ENCODE measurements around the gene STXBP6.
A peak's percentile ranks its signal among the peaks of the same experiment; 100 is the strongest.

The STXBP6 gene

GRCh38 chr14:24818058-24818822, 231.7 kb downstream of the STXBP6 start:
- ChIA-PET POLR2A (no interaction called here), CTCF (interaction anchor here (1.8 kb wide), 1 partner anchor 315 kb away, joined by 4 read pairs; no protein-coding TSS in a partner anchor)
- H3K4me3 ChIP-seq (ENCODE audit: low read depth, low read length), result no peak overlapping the region
- TF ChIP-seq, protein P1, sequence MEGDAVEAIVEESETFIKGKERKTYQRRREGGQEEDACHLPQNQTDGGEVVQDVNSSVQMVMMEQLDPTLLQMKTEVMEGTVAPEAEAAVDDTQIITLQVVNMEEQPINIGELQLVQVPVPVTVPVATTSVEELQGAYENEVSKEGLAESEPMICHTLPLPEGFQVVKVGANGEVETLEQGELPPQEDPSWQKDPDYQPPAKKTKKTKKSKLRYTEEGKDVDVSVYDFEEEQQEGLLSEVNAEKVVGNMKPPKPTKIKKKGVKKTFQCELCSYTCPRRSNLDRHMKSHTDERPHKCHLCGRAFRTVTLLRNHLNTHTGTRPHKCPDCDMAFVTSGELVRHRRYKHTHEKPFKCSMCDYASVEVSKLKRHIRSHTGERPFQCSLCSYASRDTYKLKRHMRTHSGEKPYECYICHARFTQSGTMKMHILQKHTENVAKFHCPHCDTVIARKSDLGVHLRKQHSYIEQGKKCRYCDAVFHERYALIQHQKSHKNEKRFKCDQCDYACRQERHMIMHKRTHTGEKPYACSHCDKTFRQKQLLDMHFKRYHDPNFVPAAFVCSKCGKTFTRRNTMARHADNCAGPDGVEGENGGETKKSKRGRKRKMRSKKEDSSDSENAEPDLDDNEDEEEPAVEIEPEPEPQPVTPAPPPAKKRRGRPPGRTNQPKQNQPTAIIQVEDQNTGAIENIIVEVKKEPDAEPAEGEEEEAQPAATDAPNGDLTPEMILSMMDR (IDR thresholded peaks at IDR 0.05; ENCODE audit: insufficient read depth, low read length, missing control alignments), result no peak
- no peak for DNase-seq (ENCODE audit: low read depth, low spot score)

- ChIA-PET POLR2A (no interaction called here), CTCF (interaction anchor here (1.8 to 2.5 kb wide), 2 partner anchors 11 to 316 kb away, joined by 4 to 8 read pairs; no protein-coding TSS in a partner anchor)
- H3K4me3 ChIP-seq (ENCODE audit: low read depth, low read length), result no peak overlapping the region
- no peak for DNase-seq (ENCODE audit: low read depth, low spot score)
- TF ChIP-seq, protein P1 (IDR thresholded peaks at IDR 0.05; ENCODE audit: insufficient read depth, low read length, missing control alignments), result peak; percentile 41
Observed at GRCh38 chr14:24817212-24818057, 232.5 kb downstream of the STXBP6 start.

DNA sequence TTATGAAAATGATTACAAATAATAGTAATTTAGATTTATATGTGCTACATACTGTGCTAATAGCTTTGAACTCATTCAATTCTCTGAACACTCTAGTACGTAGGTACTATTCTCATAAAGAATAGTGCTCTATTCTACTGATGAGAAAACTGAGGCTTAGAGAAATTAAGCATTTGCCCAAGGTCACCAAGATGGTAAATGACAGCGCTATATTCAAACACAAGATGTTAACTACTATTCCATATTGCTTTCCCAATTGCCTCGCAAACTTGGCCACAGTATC, 233.1 kb downstream of the STXBP6 start:
- ChIA-PET POLR2A (no interaction called here), CTCF (interaction anchor here (2.5 kb wide), 1 partner anchor 10 kb away, joined by 8 read pairs; no protein-coding TSS in a partner anchor)
- TF ChIP-seq, protein P1 (IDR thresholded peaks at IDR 0.05; ENCODE audit: insufficient read depth, low read length, missing control alignments), result no peak
- no peak for DNase-seq (ENCODE audit: low read depth, low spot score)
- H3K4me3 ChIP-seq (ENCODE audit: low read depth, low read length), result no peak overlapping the region

- CTCF ChIA-PET, result interaction anchor here (1.0 to 2.5 kb wide), 2 partner anchors 10 to 316 kb away, joined by 4 to 8 read pairs; no protein-coding TSS in a partner anchor
- POLR2A ChIA-PET, result no interaction called here
- H3K4me3 ChIP-seq (ENCODE audit: low read depth, low read length), result no peak overlapping the region
- DNase-seq (ENCODE audit: low read depth, low spot score), result no peak
- TF ChIP-seq, protein P1 (IDR thresholded peaks at IDR 0.05; ENCODE audit: insufficient read depth, low read length, missing control alignments), result no peak
Observed at GRCh38 chr14:24816011-24816928, 233.7 kb downstream of the STXBP6 start.

GRCh38 chr14:24815543-24815942, 234.4 kb downstream of the STXBP6 start:
- ChIA-PET POLR2A (no interaction called here), CTCF (interaction anchor here (1.0 to 2.5 kb wide), 2 partner anchors 9 to 317 kb away, joined by 4 to 8 read pairs; no protein-coding TSS in a partner anchor)
- TF ChIP-seq, protein P1 (IDR thresholded peaks at IDR 0.05; ENCODE audit: insufficient read depth, low read length, missing control alignments), result no peak
- DNase-seq (ENCODE audit: low read depth, low spot score), result no peak
- no peak overlapping the region for H3K4me3 ChIP-seq (ENCODE audit: low read depth, low read length)
